Keratinocyte (primary cell): Measurements from ENCODE around the gene TPGS2.

Source experiments
- CTCF ChIP-seq, 3 experiments: IDR thresholded peaks in 1 of 3; conservative IDR thresholded peaks in 1 of 3; optimal IDR thresholded peaks in 1 of 3; 2 replicates in 2 of 3; 3 replicates in 1 of 3; pipeline versions ENCODE3 to v1.5.1; 2011; ENCODE audit warnings: low read length in 3 of 3, mild to moderate bottlenecking in 3 of 3, moderate library complexity in 2 of 3, control low read depth in 1 of 3, inconsistent platforms in 1 of 3; ENCODE audit not compliant: insufficient read depth in 2 of 3; ENCODE audit errors: extremely low read depth in 1 of 3
- EZH2 ChIP-seq: IDR thresholded peaks from one replicate; pipeline ENCODE4 v1.6.1; 2012; ENCODE audit warnings: inconsistent platforms, mild to moderate bottlenecking, low read length, moderate library complexity

- TF ChIP-seq CTCF (optimal IDR thresholded peaks at IDR 0.05 in 1 of 3, IDR thresholded peaks at IDR 0.05 in 1 of 3, conservative IDR thresholded peaks at IDR 0.05 in 1 of 3; ENCODE audit: extremely low read depth in 1 of 3, insufficient read depth in 2 of 3, low read length in 3 of 3) (no peak), EZH2 (no peak)
Observed at GRCh38 chr18:36817039-36817438, 11.8 kb downstream of the TPGS2 start.
